HCT116 (cell line): ENCODE data around the gene ACP6.

Source experiments
- CTCF ChIP-seq, 3 experiments: fragments of 200-600 bp in 1 of 3; sonication (generic) in 1 of 3; IDR thresholded peaks in 2 of 3; conservative IDR thresholded peaks in 1 of 3; 2 replicates each; pipeline ENCODE4 v1.5.1; 2012 to 2017; ENCODE audit warnings: low read depth in 2 of 3, low read length in 2 of 3, antibody characterized with exemption in 1 of 3, borderline replicate concordance in 1 of 3, control low read depth in 1 of 3, mild to moderate bottlenecking in 1 of 3, mixed read lengths in 1 of 3, mixed run types in 1 of 3, moderate library complexity in 1 of 3; ENCODE audit not compliant: insufficient read depth in 1 of 3
- JUND ChIP-seq: IDR thresholded peaks from 2 replicates; pipeline ENCODE4 v1.6.1; 2012
- POLR2A ChIP-seq: IDR thresholded peaks from 2 replicates; pipeline ENCODE4 v1.7.0; 2011; ENCODE audit warnings: borderline replicate concordance; ENCODE audit not compliant: insufficient read depth, insufficient read length; ENCODE audit errors: extremely low read depth
- POLR2AphosphoS5 ChIP-seq: IDR thresholded peaks from 2 replicates; pipeline ENCODE4 v1.6.1; 2011; ENCODE audit warnings: mild to moderate bottlenecking, low read depth, low read length, moderate library complexity
- RAD21 ChIP-seq: IDR thresholded peaks from 2 replicates; pipeline ENCODE4 v1.6.1; 2012; ENCODE audit warnings: low read depth, mild to moderate bottlenecking
- REST ChIP-seq: IDR thresholded peaks from 2 replicates; pipeline ENCODE4 v1.6.1; 2012; ENCODE audit warnings: low read depth

GRCh38 chr1:147717706-147718097 lies 47.4 kb upstream of the ACP6 start:
- TF ChIP-seq REST (no peak), JUND (no peak), POLR2A (no peak), POLR2AphosphoS5 (no peak), CTCF (IDR thresholded peaks at IDR 0.05 in 2 of 3, conservative IDR thresholded peaks at IDR 0.05 in 1 of 3; ENCODE audit: borderline replicate concordance in 1 of 3, insufficient read depth in 1 of 3, low read depth in 2 of 3, low read length in 2 of 3) (no peak), RAD21 (no peak)
